ENCODE measurements around the gene EIF4E1B. TPM values are rescaled to one million over a fixed set of nuclear protein-coding genes. Genes with fewer than 3 reads are reported as not detected.

EIF4E1B gene
- total RNA-seq, 1 donor from 2014 or later = not detected

DNA sequence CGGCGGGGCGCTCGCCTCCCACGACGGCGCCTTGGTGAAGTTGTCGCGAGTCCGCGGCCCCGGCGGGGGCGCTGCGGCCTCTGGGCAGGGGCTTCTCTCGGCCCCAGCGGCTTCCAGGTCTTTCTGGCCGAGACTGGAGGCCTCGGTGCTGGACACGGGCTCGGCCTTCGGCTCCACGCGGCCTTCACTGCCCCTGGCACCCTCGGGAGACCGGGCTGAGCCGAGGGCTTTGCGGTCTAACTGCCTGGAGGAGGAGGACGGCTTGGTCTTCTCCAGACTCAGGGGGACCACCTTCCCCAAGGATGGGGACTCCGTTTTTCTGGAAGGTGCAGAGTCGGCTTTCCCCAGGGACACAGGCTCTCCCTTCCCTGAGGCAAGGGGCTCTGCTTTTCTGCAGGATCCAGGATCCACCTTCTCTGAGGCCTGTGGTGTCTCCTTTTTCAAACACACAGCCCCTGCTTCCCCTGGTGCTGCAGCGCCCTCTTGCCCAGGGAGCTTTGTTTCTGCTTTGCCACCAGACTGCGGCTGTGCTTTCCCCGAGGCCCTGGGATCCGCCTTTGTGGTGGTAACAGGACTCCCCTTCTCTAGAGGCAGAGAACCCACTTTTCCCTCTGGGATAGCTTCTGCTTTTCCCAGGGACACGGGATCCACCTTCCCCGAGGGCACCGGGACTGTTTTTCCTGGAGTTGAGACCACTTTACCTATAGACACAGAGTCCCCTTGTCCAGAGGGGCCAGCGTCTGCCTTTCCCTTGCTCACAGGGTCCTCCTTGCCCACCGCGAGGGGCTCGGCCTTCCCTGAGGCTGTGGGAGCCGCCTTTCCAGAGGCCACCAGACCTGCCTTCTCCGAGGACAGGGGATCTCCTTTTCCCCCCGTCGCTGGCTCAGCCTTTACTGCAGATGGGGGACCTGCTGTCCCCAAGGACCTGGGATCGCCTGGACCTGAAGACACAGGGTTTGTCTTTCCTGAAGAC, 32.8 kb upstream of the EIF4E1B start:
- TF ChIP-seq, protein P1, sequence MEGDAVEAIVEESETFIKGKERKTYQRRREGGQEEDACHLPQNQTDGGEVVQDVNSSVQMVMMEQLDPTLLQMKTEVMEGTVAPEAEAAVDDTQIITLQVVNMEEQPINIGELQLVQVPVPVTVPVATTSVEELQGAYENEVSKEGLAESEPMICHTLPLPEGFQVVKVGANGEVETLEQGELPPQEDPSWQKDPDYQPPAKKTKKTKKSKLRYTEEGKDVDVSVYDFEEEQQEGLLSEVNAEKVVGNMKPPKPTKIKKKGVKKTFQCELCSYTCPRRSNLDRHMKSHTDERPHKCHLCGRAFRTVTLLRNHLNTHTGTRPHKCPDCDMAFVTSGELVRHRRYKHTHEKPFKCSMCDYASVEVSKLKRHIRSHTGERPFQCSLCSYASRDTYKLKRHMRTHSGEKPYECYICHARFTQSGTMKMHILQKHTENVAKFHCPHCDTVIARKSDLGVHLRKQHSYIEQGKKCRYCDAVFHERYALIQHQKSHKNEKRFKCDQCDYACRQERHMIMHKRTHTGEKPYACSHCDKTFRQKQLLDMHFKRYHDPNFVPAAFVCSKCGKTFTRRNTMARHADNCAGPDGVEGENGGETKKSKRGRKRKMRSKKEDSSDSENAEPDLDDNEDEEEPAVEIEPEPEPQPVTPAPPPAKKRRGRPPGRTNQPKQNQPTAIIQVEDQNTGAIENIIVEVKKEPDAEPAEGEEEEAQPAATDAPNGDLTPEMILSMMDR (IDR thresholded peaks at IDR 0.05; ENCODE audit: partially characterized antibody, unreplicated experiment) = no peak
- H3K9me3 Mint-ChIP-seq (ENCODE audit: unreplicated experiment) = peaks cover 22% of the 10 kb centered on the region
- H3K27ac Mint-ChIP-seq (ENCODE audit: unreplicated experiment) = no peak overlapping the region
- no peak for DNase-seq
- peaks cover 23% of the 10 kb centered on the region for H3K27me3 Mint-ChIP-seq (ENCODE audit: unreplicated experiment)
- peaks cover 11% of the 10 kb centered on the region for H3K36me3 Mint-ChIP-seq (ENCODE audit: unreplicated experiment)
- H3K4me1 Mint-ChIP-seq (ENCODE audit: low read depth, unreplicated experiment) = peaks cover 36% of the 10 kb centered on the region
- H3K4me3 Mint-ChIP-seq (ENCODE audit: unreplicated experiment) = peak overlapping the region; percentile 20

- Mint-ChIP-seq H3K4me1 (ENCODE audit: low read depth, unreplicated experiment) (peaks cover 46% of the 10 kb centered on the region), H3K4me3 (ENCODE audit: unreplicated experiment) (peak overlapping the region; percentile 18), H3K36me3 (ENCODE audit: unreplicated experiment) (peaks cover 11% of the 10 kb centered on the region), H3K27me3 (ENCODE audit: unreplicated experiment) (peaks cover 17% of the 10 kb centered on the region), H3K9me3 (ENCODE audit: unreplicated experiment) (peaks cover 16% of the 10 kb centered on the region), H3K27ac (ENCODE audit: unreplicated experiment) (peak overlapping the region; percentile 91)
- peak; percentile 60 for DNase-seq
Measured at GRCh38 chr5:176599749-176600430, 30.6 kb upstream of the EIF4E1B start.

- TF ChIP-seq, protein P1 (IDR thresholded peaks at IDR 0.05; ENCODE audit: partially characterized antibody, unreplicated experiment) = no peak
- no peak for DNase-seq
- H3K4me3 Mint-ChIP-seq (ENCODE audit: unreplicated experiment) = peak overlapping the region; percentile 56
- H3K36me3 Mint-ChIP-seq (ENCODE audit: unreplicated experiment) = peaks cover 11% of the 10 kb centered on the region
- peaks cover 53% of the 10 kb centered on the region for H3K4me1 Mint-ChIP-seq (ENCODE audit: low read depth, unreplicated experiment)
- H3K9me3 Mint-ChIP-seq (ENCODE audit: unreplicated experiment) = peaks cover 16% of the 10 kb centered on the region
- H3K27ac Mint-ChIP-seq (ENCODE audit: unreplicated experiment) = peak overlapping the region; percentile 84
- peaks cover 17% of the 10 kb centered on the region for H3K27me3 Mint-ChIP-seq (ENCODE audit: unreplicated experiment)
Measured at GRCh38 chr5:176601901-176602482, 28.5 kb upstream of the EIF4E1B start.

DNA sequence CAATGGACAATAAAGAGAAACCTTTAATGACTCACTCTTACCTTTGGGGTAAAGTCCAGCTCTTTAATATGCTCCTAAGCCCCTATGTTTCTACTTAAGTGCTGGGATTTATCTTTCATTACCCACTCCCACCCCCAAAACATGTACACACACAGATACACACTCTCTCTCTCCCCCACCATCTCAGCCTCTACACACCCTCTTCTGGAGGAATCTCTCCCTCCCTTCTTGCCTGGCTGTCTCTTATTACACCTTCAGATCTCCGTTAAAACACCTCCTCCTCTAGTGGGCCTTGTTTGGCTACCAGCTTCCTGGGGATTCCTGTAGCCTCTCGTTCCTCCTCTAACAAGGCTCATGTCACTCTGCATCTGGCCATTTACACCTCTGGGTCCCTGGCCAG, 27.4 kb upstream of the EIF4E1B start:
- H3K36me3 Mint-ChIP-seq (ENCODE audit: unreplicated experiment) = peaks cover 11% of the 10 kb centered on the region
- H3K9me3 Mint-ChIP-seq (ENCODE audit: unreplicated experiment) = peaks cover 16% of the 10 kb centered on the region
- peaks cover 55% of the 10 kb centered on the region for H3K4me1 Mint-ChIP-seq (ENCODE audit: low read depth, unreplicated experiment)
- peak overlapping the region; percentile 4 for H3K4me3 Mint-ChIP-seq (ENCODE audit: unreplicated experiment)
- TF ChIP-seq, protein P1 (IDR thresholded peaks at IDR 0.05; ENCODE audit: partially characterized antibody, unreplicated experiment) = no peak
- peak overlapping the region; percentile 16 for H3K27ac Mint-ChIP-seq (ENCODE audit: unreplicated experiment)
- no peak for DNase-seq
- H3K27me3 Mint-ChIP-seq (ENCODE audit: unreplicated experiment) = peaks cover 19% of the 10 kb centered on the region

DNA sequence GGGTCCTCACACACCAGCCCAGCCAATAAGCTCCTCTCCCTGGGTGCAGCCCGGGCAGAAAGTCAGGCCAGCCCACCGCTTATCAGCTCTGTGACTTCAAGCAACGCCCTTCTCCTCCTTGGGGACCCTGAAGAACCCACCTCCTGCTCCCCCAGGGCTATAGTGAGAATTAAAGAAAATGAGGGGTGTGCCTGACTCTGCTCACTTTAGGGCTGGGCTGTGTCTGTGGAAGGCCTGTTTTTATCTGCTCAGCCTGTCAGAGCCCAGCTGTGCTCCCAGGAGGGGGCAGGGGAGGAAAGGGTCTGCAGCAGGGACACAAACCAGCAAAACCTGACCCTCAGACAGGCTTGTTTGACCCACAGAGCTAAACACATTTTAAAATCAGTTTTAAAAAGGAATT, 24.4 kb upstream of the EIF4E1B start:
- peaks cover 48% of the 10 kb centered on the region for H3K4me1 Mint-ChIP-seq (ENCODE audit: low read depth, unreplicated experiment)
- H3K9me3 Mint-ChIP-seq (ENCODE audit: unreplicated experiment) = peaks cover 7% of the 10 kb centered on the region
- peaks cover 16% of the 10 kb centered on the region for H3K27me3 Mint-ChIP-seq (ENCODE audit: unreplicated experiment)
- peak overlapping the region; percentile 30 for H3K4me3 Mint-ChIP-seq (ENCODE audit: unreplicated experiment)
- DNase-seq = no peak
- H3K27ac Mint-ChIP-seq (ENCODE audit: unreplicated experiment) = peak overlapping the region; percentile 52
- peaks cover 4% of the 10 kb centered on the region for H3K36me3 Mint-ChIP-seq (ENCODE audit: unreplicated experiment)
- TF ChIP-seq, protein P1 (IDR thresholded peaks at IDR 0.05; ENCODE audit: partially characterized antibody, unreplicated experiment) = no peak

Measured in glutamatergic neuron (in vitro differentiated cells).